Mucosa of descending colon (tissue), 3 donors: ENCODE measurements around the gene SDS. TPM values are rescaled to one million over a fixed set of nuclear protein-coding genes. Genes with fewer than 3 reads are reported as not detected.

ENCODE experiments used
- ATAC-seq: fragments of 200-7000 bp; cut with Tn5 transposase; one replicate; pipeline ENCODE4 v1.9.1; 2020; ENCODE audit warnings: mild to moderate bottlenecking, moderate library complexity
- DNase-seq, 3 donors: peaks; one replicate each; pipeline ENCODE4 v3.0.0-alpha.2; 2020
- H3K36me3 ChIP-seq: fragments of 200-600 bp; one replicate; pipeline ENCODE4 v1.8.0; 2021; ENCODE audit warnings: low read depth, mild to moderate bottlenecking
- H3K4me1 ChIP-seq: fragments of 200-600 bp; one replicate; pipeline ENCODE4 v1.8.0; 2021; ENCODE audit warnings: low read depth, mild to moderate bottlenecking
- H3K4me3 ChIP-seq: fragments of 200-600 bp; one replicate; pipeline ENCODE4 v1.8.0; 2021; ENCODE audit warnings: mild to moderate bottlenecking
- H3K9me3 ChIP-seq: fragments of 200-600 bp; one replicate; pipeline ENCODE4 v1.8.0; 2021; ENCODE audit warnings: mild to moderate bottlenecking
- intact Hi-C, 2 donors: fragments of 100-400 bp; cut with DNase I in 1 of 2; cut with micrococcal nuclease in 1 of 2; formaldehyde crosslinking; loops; one replicate each; pipeline versions ENCODE4 v1.11.0 to v1.11.1; 2022; cut with DNase I, micrococcal nuclease
- total RNA-seq, 3 donors: library from RNA; stranded (reverse); fragmentation: NEBNext Ultra II Directional in 2 of 3; extraction: Animal tissue kit (Norgen Biotek cat#: 25700) in 2 of 3; gene quantifications; one replicate each; pipeline versions ENCODE4 v1.2.1 to v1.2.4, GENCODE V29; 2021 to 2023
- TF ChIP-seq, protein P1 (sequence below): fragments of 200-600 bp; IDR thresholded peaks from one replicate; pipeline ENCODE4 v1.8.0; 2022; ENCODE audit warnings: antibody characterized with exemption, mild to moderate bottlenecking
- donor health status: DM: no; HTN: no; CAD: no; lungs with moderate emphysema.
- donor health status: DM: no; HTN: no; CAD: no.
- donor health status: DM: no; HTN: yes; CAD: no.

The SDS gene
- total RNA-seq, 3 donors from 2014 or later: 0.44 to 3.9 (median 3.2) TPM

DNA sequence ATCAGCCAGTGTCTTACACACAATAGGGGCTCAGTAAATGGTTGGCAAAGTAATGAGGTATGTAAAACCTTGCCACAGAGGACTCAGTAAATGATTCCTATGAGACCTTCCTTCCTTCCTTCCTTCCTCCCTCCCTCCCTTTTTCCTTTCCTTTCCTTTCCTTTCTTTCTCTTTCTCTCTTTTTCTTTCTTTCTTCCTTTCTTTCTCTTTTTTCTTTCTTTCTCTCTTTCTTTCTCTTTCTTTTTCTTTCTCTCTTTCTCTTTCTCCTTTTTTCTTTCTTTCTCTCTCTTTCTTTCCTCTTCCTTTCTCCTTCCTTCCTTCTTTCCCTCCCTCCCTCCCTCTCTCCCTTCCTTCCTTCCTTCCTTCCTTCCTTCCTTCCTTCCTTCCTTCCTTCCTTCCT lies 7.5 kb downstream of the SDS start:
- TF ChIP-seq, protein P1, sequence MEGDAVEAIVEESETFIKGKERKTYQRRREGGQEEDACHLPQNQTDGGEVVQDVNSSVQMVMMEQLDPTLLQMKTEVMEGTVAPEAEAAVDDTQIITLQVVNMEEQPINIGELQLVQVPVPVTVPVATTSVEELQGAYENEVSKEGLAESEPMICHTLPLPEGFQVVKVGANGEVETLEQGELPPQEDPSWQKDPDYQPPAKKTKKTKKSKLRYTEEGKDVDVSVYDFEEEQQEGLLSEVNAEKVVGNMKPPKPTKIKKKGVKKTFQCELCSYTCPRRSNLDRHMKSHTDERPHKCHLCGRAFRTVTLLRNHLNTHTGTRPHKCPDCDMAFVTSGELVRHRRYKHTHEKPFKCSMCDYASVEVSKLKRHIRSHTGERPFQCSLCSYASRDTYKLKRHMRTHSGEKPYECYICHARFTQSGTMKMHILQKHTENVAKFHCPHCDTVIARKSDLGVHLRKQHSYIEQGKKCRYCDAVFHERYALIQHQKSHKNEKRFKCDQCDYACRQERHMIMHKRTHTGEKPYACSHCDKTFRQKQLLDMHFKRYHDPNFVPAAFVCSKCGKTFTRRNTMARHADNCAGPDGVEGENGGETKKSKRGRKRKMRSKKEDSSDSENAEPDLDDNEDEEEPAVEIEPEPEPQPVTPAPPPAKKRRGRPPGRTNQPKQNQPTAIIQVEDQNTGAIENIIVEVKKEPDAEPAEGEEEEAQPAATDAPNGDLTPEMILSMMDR: no peak
- Histone ChIP-seq H3K4me1 (no peaks in the 10 kb centered on the region), H3K9me3 (no peaks in the 10 kb centered on the region), H3K4me3 (no peak overlapping the region), H3K36me3 (no peaks in the 10 kb centered on the region)
- no peak for ATAC-seq
- DNase-seq: no peak
- intact Hi-C loops: no loop called here

DNA sequence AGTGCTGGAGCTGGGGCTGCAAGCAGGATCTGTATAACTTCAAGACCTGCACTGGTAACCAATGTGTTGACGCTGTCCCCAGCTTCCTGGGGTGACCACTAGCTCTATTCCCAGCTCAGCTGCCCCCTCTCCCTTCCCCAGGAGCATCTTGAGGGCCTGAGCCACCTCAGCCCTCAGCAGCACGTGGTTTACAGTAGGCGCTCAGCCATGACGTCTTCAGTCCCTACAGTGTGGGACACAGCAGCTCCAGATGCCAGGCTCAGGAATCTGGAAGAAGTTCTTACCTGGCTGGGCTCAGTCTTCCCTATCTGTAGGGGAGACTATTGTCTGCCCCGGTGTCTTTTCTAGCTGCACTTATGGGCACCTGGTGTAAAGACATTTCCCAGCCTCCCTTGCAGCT lies 8.6 kb downstream of the SDS start:
- TF ChIP-seq, protein P1: no peak
- DNase-seq (no peak), ATAC-seq (no peak)
- intact Hi-C loops: no loop called here
- Histone ChIP-seq H3K9me3 (no peaks in the 10 kb centered on the region), H3K36me3 (no peaks in the 10 kb centered on the region), H3K4me3 (no peak overlapping the region), H3K4me1 (no peaks in the 10 kb centered on the region)

DNA sequence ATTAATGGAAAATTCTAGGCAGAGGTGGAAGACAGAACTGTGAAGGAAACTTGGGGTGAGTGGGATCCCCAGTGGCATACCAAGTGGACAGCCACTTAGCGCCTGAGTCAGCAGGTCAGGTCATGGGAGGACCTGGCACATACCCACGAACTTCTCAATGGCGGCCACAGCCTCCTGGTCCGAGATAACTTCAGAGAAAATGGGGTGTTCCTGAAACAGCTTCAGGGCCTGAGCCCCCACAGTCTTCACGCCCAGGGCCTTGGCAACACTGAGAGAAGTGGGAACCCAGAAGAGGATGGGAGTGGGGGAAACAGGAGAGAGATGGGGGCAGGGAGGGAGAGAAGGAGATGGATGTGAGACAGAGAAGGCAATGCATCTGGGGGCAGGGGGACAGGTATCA lies 9.9 kb downstream of the SDS start:
- TF ChIP-seq, protein P1: no peak
- H3K36me3 ChIP-seq: no peaks in the 10 kb centered on the region
- no peaks in the 10 kb centered on the region for H3K4me1 ChIP-seq
- DNase-seq (no peak), ATAC-seq (no peak)
- H3K9me3 ChIP-seq: no peaks in the 10 kb centered on the region
- intact Hi-C loops: no loop called here
- H3K4me3 ChIP-seq: no peak overlapping the region

DNA sequence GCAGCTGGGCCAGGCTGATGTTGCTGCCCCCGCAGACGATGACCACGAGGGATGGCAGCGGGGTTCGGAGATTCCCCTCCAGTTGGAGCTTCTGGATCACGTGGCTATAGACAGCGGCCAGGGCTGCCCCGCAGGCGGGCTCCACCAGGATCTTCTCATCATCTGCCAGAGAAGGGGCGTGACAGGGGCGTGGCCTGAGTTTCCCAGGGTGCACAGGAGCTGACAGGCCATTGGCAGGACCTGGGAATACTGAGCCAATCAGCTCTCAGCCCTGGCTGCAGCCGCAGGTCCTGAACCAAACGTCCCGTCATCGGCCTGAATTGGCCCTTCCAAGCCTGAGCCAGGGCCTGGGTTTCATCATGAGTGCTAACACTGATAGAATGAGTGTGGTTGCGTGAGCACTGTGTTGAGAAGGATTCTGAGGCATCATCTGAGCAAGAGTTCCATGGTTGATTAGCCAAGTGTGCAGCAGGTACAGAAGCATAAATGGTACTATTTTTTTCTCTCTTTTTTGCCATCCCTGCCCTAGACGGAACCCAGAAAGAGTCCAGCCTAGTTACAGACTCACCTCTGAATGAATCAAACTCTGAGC lies 10.6 kb downstream of the SDS start:
- Histone ChIP-seq H3K4me1 (no peaks in the 10 kb centered on the region), H3K36me3 (no peaks in the 10 kb centered on the region), H3K4me3 (no peak overlapping the region), H3K9me3 (no peaks in the 10 kb centered on the region)
- TF ChIP-seq, protein P1: no peak
- DNase-seq (peak in 1 of 3 donors; percentile 12), ATAC-seq (no peak)
- intact Hi-C loops: no loop called here

DNA sequence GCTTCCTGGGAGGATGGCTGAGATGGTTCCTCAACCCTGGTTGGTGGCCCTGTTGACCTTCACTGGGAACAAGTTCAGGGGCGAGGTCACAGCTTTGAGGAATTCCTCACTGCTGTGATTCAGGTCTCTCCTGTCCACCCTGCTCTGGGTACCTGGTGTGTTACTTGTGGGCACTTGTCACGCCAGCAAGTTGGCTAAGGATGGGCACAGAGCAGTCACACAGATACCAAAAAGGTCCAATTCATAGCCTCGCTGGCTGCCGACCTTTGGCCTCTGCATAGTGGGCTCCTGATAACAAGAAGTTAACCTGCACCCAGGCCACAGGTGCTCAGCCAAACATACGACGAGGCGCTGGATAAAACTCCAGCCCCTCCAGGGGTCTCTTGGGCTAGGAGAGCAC lies 11.2 kb downstream of the SDS start:
- H3K4me3 ChIP-seq: no peak overlapping the region
- no peaks in the 10 kb centered on the region for H3K36me3 ChIP-seq
- H3K4me1 ChIP-seq: no peaks in the 10 kb centered on the region
- intact Hi-C loops: no loop called here
- TF ChIP-seq, protein P1: no peak
- no peaks in the 10 kb centered on the region for H3K9me3 ChIP-seq
- ATAC-seq: no peak
- no peak for DNase-seq
